Hepatocyte (in vitro differentiated cells): ENCODE results near the gene BACH2. TPM values are rescaled to one million over a fixed set of nuclear protein-coding genes. Genes with fewer than 3 reads are reported as not detected.

Experiments
- DNase-seq: peaks from one replicate; pipeline ENCODE4 v3.0.0-alpha.2; 2016; ENCODE audit warnings: low spot score
- H2AFZ ChIP-seq: fragments of 200-600 bp; sonication (generic); 2 replicates; pipeline ENCODE4 v1.6.0; 2016; ENCODE audit warnings: antibody characterized with exemption, mild to moderate bottlenecking
- H3K27ac ChIP-seq: fragments of 200-600 bp; sonication (generic); 2 replicates; pipeline ENCODE4 v1.5.1; 2016; ENCODE audit warnings: mild to moderate bottlenecking
- H3K27me3 ChIP-seq: fragments of 200-600 bp; sonication (generic); 2 replicates; pipeline ENCODE4 v1.6.1; 2016
- H3K36me3 ChIP-seq: fragments of 200-600 bp; sonication (generic); replicated peaks from 2 replicates; pipeline ENCODE4 v1.5.1; 2016; ENCODE audit warnings: low read depth; ENCODE audit not compliant: insufficient read depth
- H3K4me1 ChIP-seq: fragments of 200-600 bp; sonication (generic); 2 replicates; pipeline ENCODE4 v1.5.1; 2016; ENCODE audit warnings: mild to moderate bottlenecking, moderate library complexity; ENCODE audit not compliant: insufficient read depth
- H3K4me2 ChIP-seq: fragments of 200-600 bp; sonication (generic); 2 replicates; pipeline ENCODE4 v1.6.0; 2016
- H3K4me3 ChIP-seq: fragments of 200-600 bp; sonication (generic); 2 replicates; pipeline ENCODE4 v1.5.1; 2016; ENCODE audit warnings: mild to moderate bottlenecking
- H3K79me2 ChIP-seq: fragments of 200-600 bp; sonication (generic); 2 replicates; pipeline ENCODE4 v1.6.0; 2017; ENCODE audit warnings: mild to moderate bottlenecking
- H3K9me2 ChIP-seq: fragments of 200-600 bp; sonication (generic); replicated peaks from 2 replicates; pipeline ENCODE4 v1.6.0; 2017; ENCODE audit warnings: mild to moderate bottlenecking; ENCODE audit not compliant: insufficient read depth
- H3K9me3 ChIP-seq: fragments of 200-600 bp; sonication (generic); 2 replicates; pipeline ENCODE4 v1.5.1; 2016; ENCODE audit warnings: low read depth, mild to moderate bottlenecking
- H4K20me1 ChIP-seq: fragments of 200-600 bp; sonication (generic); 2 replicates; pipeline ENCODE4 v1.6.0; 2016; ENCODE audit warnings: mild to moderate bottlenecking; ENCODE audit not compliant: insufficient read depth, poor library complexity, severe bottlenecking
- CTCF ChIP-seq: fragments of 200-600 bp; sonication (generic); IDR thresholded peaks from 2 replicates; pipeline ENCODE4 v1.5.1; 2016; ENCODE audit warnings: antibody characterized with exemption, mild to moderate bottlenecking; ENCODE audit not compliant: poor library complexity
- EZH2 ChIP-seq: fragments of 200-600 bp; sonication (generic); IDR thresholded peaks from 2 replicates; pipeline ENCODE4 v1.6.1; 2016; ENCODE audit warnings: antibody characterized with exemption, mild to moderate bottlenecking, borderline replicate concordance
- EZH2phosphoT487 ChIP-seq: fragments of 200-600 bp; sonication (generic); IDR thresholded peaks from one replicate; pipeline ENCODE4 v1.6.1; 2018; ENCODE audit warnings: antibody characterized with exemption, mild to moderate bottlenecking, low read depth, moderate library complexity; ENCODE audit not compliant: unreplicated experiment, severe bottlenecking
- WGBS: methylation state at CpG from one replicate; pipeline ENCODE4 v1.1.6; 2016; ENCODE audit warnings: low lambda C conversion rate; ENCODE audit errors: missing lambda C conversion rate; 5-methylcytosine and 5-hydroxymethylcytosine counted together
- polyA plus RNA-seq: library from polyadenylated mRNA; unstranded; fragments of >200 nt; fragmentation: Nextera tagmentation; extraction: Ambion mirVana; gene quantifications from 2 replicates; pipeline ENCODE4 v1.2.1, GENCODE V29; 2016
- total RNA-seq: library from RNA; depleted of rRNA; stranded (reverse); fragments of >200 nt; gene quantifications from 2 replicates; pipeline ENCODE4 v1.2.3, GENCODE V29; 2014

BACH2 gene
- total and polyA plus RNA-seq, 2 experiments from 2014 or later: 2.3 to 2.6 TPM

DNA sequence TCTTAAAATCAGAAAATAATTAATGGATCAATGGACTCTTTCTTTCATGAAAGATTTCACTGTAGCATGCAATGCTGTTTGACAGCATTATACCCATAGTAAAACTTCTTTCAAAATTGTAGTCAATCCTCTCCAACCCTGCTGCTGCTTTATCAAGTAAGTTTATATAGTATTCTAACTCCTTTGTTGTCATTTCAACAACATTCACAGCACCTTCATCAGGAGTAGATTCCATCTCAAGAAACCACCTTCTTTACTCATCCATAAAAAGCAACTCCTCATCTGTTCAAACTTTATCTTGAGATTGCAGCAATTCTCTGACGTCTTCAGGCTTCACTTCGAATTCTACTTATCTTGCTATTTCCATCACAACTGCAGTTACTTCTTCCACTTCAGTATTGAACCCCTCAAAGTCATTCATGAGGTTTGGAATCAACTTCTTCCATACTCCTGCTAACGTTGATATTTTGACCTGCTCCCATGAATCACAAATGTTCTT is 26.4 kb upstream of the BACH2 start:
- Histone ChIP-seq H3K27ac (no peak overlapping the region), H3K27me3 (no peaks in the 10 kb centered on the region), H3K4me3 (no peak overlapping the region), H3K36me3 (no peaks in the 10 kb centered on the region), H3K9me3 (no peaks in the 10 kb centered on the region), H3K4me1 (no peaks in the 10 kb centered on the region), H3K9me2 (no peaks in the 10 kb centered on the region), H3K4me2 (no peak overlapping the region), H2AFZ (no peak overlapping the region), H4K20me1 (no peaks in the 10 kb centered on the region), H3K79me2 (no peaks in the 10 kb centered on the region)
- TF ChIP-seq CTCF: no peak
- TF ChIP-seq EZH2phosphoT487: no peak
- DNase-seq: no peak
- 90% methylated on average over 3 of the region's 3 CpGs for WGBS

GRCh38 chr6:90319979-90320685 is 23.5 kb upstream of the BACH2 start:
- 71% methylated on average over 6 of the region's 6 CpGs for WGBS

GRCh38 chr6:90319044-90319443 is 22.4 kb upstream of the BACH2 start:
- H3K9me2 ChIP-seq: no peaks in the 10 kb centered on the region
- H3K4me3 ChIP-seq: no peak overlapping the region
- H3K27ac ChIP-seq: no peak overlapping the region
- H3K4me1 ChIP-seq: no peaks in the 10 kb centered on the region
- H3K27me3 ChIP-seq: no peaks in the 10 kb centered on the region
- no peak overlapping the region for H2AFZ ChIP-seq
- TF ChIP-seq CTCF (no peak), EZH2 (no peak), EZH2phosphoT487 (no peak)
- 52% methylated on average over 1 of the region's 1 CpG for WGBS
- H3K79me2 ChIP-seq: no peaks in the 10 kb centered on the region
- H3K9me3 ChIP-seq: no peaks in the 10 kb centered on the region
- H4K20me1 ChIP-seq: no peaks in the 10 kb centered on the region
- H3K4me2 ChIP-seq: no peak overlapping the region
- no peaks in the 10 kb centered on the region for H3K36me3 ChIP-seq
- DNase-seq: peak; percentile 8

More at GRCh38 chr6:90319979-90320685, 23.5 kb upstream of the BACH2 start:
- Histone ChIP-seq H3K36me3 (no peaks in the 10 kb centered on the region), H2AFZ (no peak overlapping the region), H3K79me2 (no peaks in the 10 kb centered on the region), H3K9me2 (no peaks in the 10 kb centered on the region), H3K4me1 (no peaks in the 10 kb centered on the region), H3K27ac (no peak overlapping the region), H3K4me3 (no peak overlapping the region), H3K4me2 (no peak overlapping the region), H3K9me3 (no peaks in the 10 kb centered on the region), H4K20me1 (no peaks in the 10 kb centered on the region), H3K27me3 (no peaks in the 10 kb centered on the region)
- no peak for DNase-seq
- TF ChIP-seq EZH2phosphoT487: no peak
- no peak for TF ChIP-seq EZH2
- TF ChIP-seq CTCF: no peak
